Vagina (tissue), 2 donors: Measurements from ENCODE around the gene BNIP3. TPM values are rescaled to one million over a fixed set of nuclear protein-coding genes. Genes with fewer than 3 reads are reported as not detected.

Experiments
- DNase-seq, 2 donors: peaks; one replicate each; pipeline ENCODE4 v3.0.0-alpha.2; 2017; ENCODE audit errors: extremely low spot score in 2 of 2
- H3K27ac ChIP-seq: fragments of 200-600 bp; sonication (generic); one replicate; pipeline ENCODE4 v1.5.1; 2019
- H3K27me3 ChIP-seq: fragments of 200-600 bp; sonication (generic); one replicate; pipeline ENCODE4 v1.5.1; 2019
- H3K36me3 ChIP-seq, 2 donors: fragments of 200-600 bp; sonication (generic); one replicate each; pipeline ENCODE4 v1.5.1; 2017 to 2019
- H3K4me1 ChIP-seq: fragments of 200-600 bp; sonication (generic); one replicate; pipeline ENCODE4 v1.5.1; 2019
- H3K4me3 ChIP-seq, 2 donors: fragments of 200-600 bp; sonication (generic); 1 replicate in 1 of 2; 2 replicates in 1 of 2; pipeline ENCODE4 v1.5.1; 2016 to 2019
- H3K9me3 ChIP-seq: fragments of 200-600 bp; sonication (generic); one replicate; pipeline ENCODE4 v1.5.1; 2019
- CTCF ChIP-seq, 3 experiments: fragments of 450-650 bp in 2 of 3; fragments of 200-600 bp in 1 of 3; sonication (generic) in 1 of 3; IDR thresholded peaks; one replicate each; pipeline ENCODE4 v1.5.1; 2017 to 2019; ENCODE audit warnings: antibody characterized with exemption in 3 of 3, mild to moderate bottlenecking in 2 of 3, moderate library complexity in 2 of 3
- POLR2A ChIP-seq, 2 donors: fragments of 450-650 bp; IDR thresholded peaks; one replicate each; pipeline ENCODE4 v1.6.1; 2017; ENCODE audit warnings: antibody characterized with exemption in 2 of 2, mild to moderate bottlenecking in 2 of 2, moderate library complexity in 2 of 2
- POLR2AphosphoS5 ChIP-seq, 2 donors: sonication (generic); formaldehyde crosslinking; IDR thresholded peaks; one replicate each; pipeline ENCODE4 v1.9.0; 2017; ENCODE audit warnings: antibody characterized with exemption in 2 of 2, mild to moderate bottlenecking in 2 of 2, low read depth in 1 of 2; ENCODE audit not compliant: insufficient read depth in 1 of 2
- intact Hi-C: fragments of 100-400 bp; cut with DNase I; formaldehyde crosslinking; loops from one replicate; pipeline ENCODE4 v1.15.1; 2023
- total RNA-seq: library from RNA; depleted of rRNA; stranded (reverse); fragments of >200 nt; gene quantifications from one replicate; pipeline ENCODE4 v1.2.3, GENCODE V29; 2016

Gene BNIP3
- total RNA-seq, 1 donor from 2014 or later: 40.8 TPM

DNA sequence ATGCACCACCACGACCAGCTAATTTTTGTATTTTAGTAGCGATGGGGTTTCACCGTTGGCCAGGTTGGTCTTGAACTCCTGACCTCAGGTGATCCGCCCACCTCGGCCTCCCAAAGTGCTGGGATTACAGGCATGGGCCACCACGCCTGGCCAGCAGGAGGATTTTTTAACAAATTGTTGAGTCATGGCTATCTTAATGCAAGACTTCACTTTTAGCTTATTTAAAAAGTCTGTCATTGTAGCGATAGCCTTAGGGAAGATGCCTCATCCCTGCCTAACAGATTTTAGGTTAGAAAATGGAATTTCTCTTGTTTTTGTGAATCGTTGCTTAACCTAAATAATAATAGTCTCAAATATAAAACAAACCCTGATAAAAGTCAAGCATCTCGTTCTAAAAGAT is 45.4 kb downstream of the BNIP3 start:
- TF ChIP-seq POLR2AphosphoS5 (IDR thresholded peaks at IDR 0.05; ENCODE audit: insufficient read depth in 1 of 2, low read depth in 1 of 2) (no peak), POLR2A (IDR thresholded peaks at IDR 0.05) (no peak), CTCF (IDR thresholded peaks at IDR 0.05) (no peak)
- H3K36me3 ChIP-seq: peaks cover 0 to 38% of the 10 kb centered on the region in 2 donors
- no peaks in the 10 kb centered on the region for H3K9me3 ChIP-seq
- DNase-seq: no peak
- no peak overlapping the region for H3K27ac ChIP-seq
- no peaks in the 10 kb centered on the region for H3K27me3 ChIP-seq
- peaks cover 9% of the 10 kb centered on the region for H3K4me1 ChIP-seq
- H3K4me3 ChIP-seq: no peak overlapping the region
- intact Hi-C loops: loop anchor here (10.0 kb wide), 1 partner anchor 669 kb away; no protein-coding TSS in a partner anchor

DNA sequence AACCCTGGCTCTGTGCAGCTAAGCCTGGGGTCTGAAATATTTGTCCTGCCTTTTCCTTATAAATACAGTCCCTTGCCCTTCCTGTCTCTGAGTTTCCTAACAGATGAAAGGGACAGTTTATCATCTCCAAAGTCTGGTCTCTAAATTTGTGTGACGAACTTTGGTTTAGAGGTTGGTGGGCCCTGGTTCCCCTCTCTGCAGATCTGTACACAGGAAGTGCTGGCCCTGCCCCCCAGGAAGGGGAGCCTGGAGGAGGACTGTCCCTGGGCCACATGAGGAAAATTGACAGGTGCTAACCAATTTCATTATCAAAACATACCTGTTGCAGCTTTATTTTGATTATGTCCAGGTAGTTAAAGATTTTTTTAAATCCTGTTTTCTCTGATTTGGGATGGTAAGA is 46.5 kb downstream of the BNIP3 start:
- intact Hi-C loops: loop anchor here (10.0 kb wide), 1 partner anchor 670 kb away; no protein-coding TSS in a partner anchor
- Histone ChIP-seq H3K9me3 (no peaks in the 10 kb centered on the region), H3K4me1 (peaks cover 20% of the 10 kb centered on the region), H3K27ac (no peak overlapping the region), H3K4me3 (no peak overlapping the region), H3K36me3 (peaks cover 0 to 31% of the 10 kb centered on the region in 2 donors), H3K27me3 (no peaks in the 10 kb centered on the region)
- TF ChIP-seq CTCF (IDR thresholded peaks at IDR 0.05) (no peak), POLR2AphosphoS5 (IDR thresholded peaks at IDR 0.05; ENCODE audit: insufficient read depth in 1 of 2, low read depth in 1 of 2) (no peak), POLR2A (IDR thresholded peaks at IDR 0.05) (no peak)
- DNase-seq: no peak

- DNase-seq: no peak
- H3K27me3 ChIP-seq: no peaks in the 10 kb centered on the region
- intact Hi-C loops: loop anchor here (10.0 kb wide), 1 partner anchor 670 kb away; no protein-coding TSS in a partner anchor
- no peak overlapping the region for H3K27ac ChIP-seq
- TF ChIP-seq POLR2A (IDR thresholded peaks at IDR 0.05) (no peak), POLR2AphosphoS5 (IDR thresholded peaks at IDR 0.05; ENCODE audit: insufficient read depth in 1 of 2, low read depth in 1 of 2) (no peak), CTCF (IDR thresholded peaks at IDR 0.05) (no peak)
- H3K36me3 ChIP-seq: peaks cover 0 to 31% of the 10 kb centered on the region in 2 donors
- H3K9me3 ChIP-seq: no peaks in the 10 kb centered on the region
- H3K4me1 ChIP-seq: peaks cover 22% of the 10 kb centered on the region
- no peak overlapping the region for H3K4me3 ChIP-seq
Measured at GRCh38 chr10:131934769-131935168, 47.0 kb downstream of the BNIP3 start.

GRCh38 chr10:131933696-131934086 is 48.0 kb downstream of the BNIP3 start:
- intact Hi-C loops: loop anchor here (10.0 kb wide), 1 partner anchor 671 kb away; no protein-coding TSS in a partner anchor
- Histone ChIP-seq H3K27me3 (no peaks in the 10 kb centered on the region), H3K4me1 (peaks cover 32% of the 10 kb centered on the region), H3K27ac (no peak overlapping the region), H3K4me3 (no peak overlapping the region), H3K36me3 (peaks cover 0 to 30% of the 10 kb centered on the region in 2 donors), H3K9me3 (no peaks in the 10 kb centered on the region)
- no peak for DNase-seq
- TF ChIP-seq POLR2AphosphoS5 (IDR thresholded peaks at IDR 0.05; ENCODE audit: insufficient read depth in 1 of 2, low read depth in 1 of 2): no peak
- no peak for TF ChIP-seq POLR2A (IDR thresholded peaks at IDR 0.05)
- no peak for TF ChIP-seq CTCF (IDR thresholded peaks at IDR 0.05)

GRCh38 chr10:131933016-131933695 is 48.6 kb downstream of the BNIP3 start:
- no peak overlapping the region for H3K27ac ChIP-seq
- intact Hi-C loops: loop anchor here (10.0 kb wide), 1 partner anchor 672 kb away; no protein-coding TSS in a partner anchor
- TF ChIP-seq POLR2A (IDR thresholded peaks at IDR 0.05) (no peak), CTCF (IDR thresholded peaks at IDR 0.05) (no peak), POLR2AphosphoS5 (IDR thresholded peaks at IDR 0.05; ENCODE audit: insufficient read depth in 1 of 2, low read depth in 1 of 2) (no peak)

More at GRCh38 chr10:131933016-131933695, 48.6 kb downstream of the BNIP3 start:
- Histone ChIP-seq H3K36me3 (peaks cover 0 to 25% of the 10 kb centered on the region in 2 donors), H3K4me3 (no peak overlapping the region), H3K9me3 (no peaks in the 10 kb centered on the region), H3K4me1 (peaks cover 38% of the 10 kb centered on the region), H3K27me3 (no peaks in the 10 kb centered on the region)
- no peak for DNase-seq
